K562 (cell line): ENCODE data around the gene METTL8. TPM values are rescaled to one million over a fixed set of nuclear protein-coding genes. Genes with fewer than 3 reads are reported as not detected.

Source experiments
- ATAC-seq: fragments of 200-7000 bp; cut with Tn5 transposase; 3 replicates; pipeline ENCODE4 v1.9.1; 2020; ENCODE audit warnings: moderate library complexity
- BruUV-seq: library from RNA; stranded (reverse); fragments of 400-500 nt; replicated peaks from 2 replicates; lab custom pipeline; 2021; lab: Mats Ljungman, UMichigan
- CTCF ChIA-PET: fragments of 300-600 bp; formaldehyde crosslinking; extraction: SDS; loops from one replicate; lab custom pipeline; 2021; ENCODE audit warnings: low intra/inter-chr PET ratio; lab: Yijun Ruan, JAX
- POLR2A ChIA-PET: fragments of 300-600, 350-650 bp; sonication (Branson Sonifier 250); formaldehyde crosslinking; extraction: SDS; loops from one replicate; lab custom pipeline; 2021; ENCODE audit warnings: antibody characterized with exemption, inconsistent platforms; lab: Yijun Ruan, JAX
- DNase-seq, 4 experiments: peaks; one replicate each; pipeline versions ENCODE4 v3.0.0 to v3.0.0-alpha.2; 2011 to 2018; ENCODE audit warnings: low spot score in 3 of 4, mixed read lengths in 3 of 4; ENCODE audit errors: extremely low read depth in 1 of 4
- FAIRE-seq: peaks from 2 replicates; lab custom pipeline; 2011; peaks lifted over from hg19 to GRCh38; lab: Jason Lieb, UNC
- H2AFZ ChIP-seq: 2 replicates; pipeline ENCODE4 v1.6.0; 2011; ENCODE audit warnings: low read depth, low read length, control low read depth, inconsistent platforms
- H3K27ac ChIP-seq: fragments of 200-600 bp; 3 replicates; pipeline ENCODE4 v1.8.0; 2011; ENCODE audit warnings: low read depth, mild to moderate bottlenecking, control low read depth, inconsistent platforms, low read length, moderate library complexity, mixed read lengths; ENCODE audit errors: extremely low read depth
- H3K27me3 ChIP-seq, 2 experiments: fragments of 300-600 bp in 1 of 2; 2 replicates in 1 of 2; 3 replicates in 1 of 2; pipeline versions ENCODE4 v1.6.0 to v1.8.0; 2011; ENCODE audit warnings: inconsistent platforms in 2 of 2, low read length in 2 of 2, mild to moderate bottlenecking in 1 of 2, mixed read lengths in 1 of 2, moderate library complexity in 1 of 2; ENCODE audit not compliant: control insufficient read depth in 2 of 2, insufficient read depth in 2 of 2
- H3K36me3 ChIP-seq: fragments of 300-600 bp; 3 replicates; pipeline ENCODE4 v1.8.0; 2011; ENCODE audit warnings: mild to moderate bottlenecking, low read length, inconsistent platforms; ENCODE audit not compliant: control insufficient read depth, insufficient read depth
- H3K4me1 ChIP-seq, 2 experiments: fragments of 200-600 bp in 1 of 2; replicated peaks in 1 of 2; 2 replicates in 1 of 2; 3 replicates in 1 of 2; pipeline versions ENCODE4 v1.5.1 to v1.8.0; 2011; ENCODE audit warnings: inconsistent platforms in 2 of 2, low read length in 2 of 2, mild to moderate bottlenecking in 1 of 2, mixed read lengths in 1 of 2, moderate library complexity in 1 of 2; ENCODE audit not compliant: control insufficient read depth in 2 of 2, insufficient read depth in 2 of 2
- H3K4me2 ChIP-seq: 2 replicates; pipeline ENCODE4 v1.6.1; 2011; ENCODE audit warnings: low read length, control low read depth, inconsistent platforms, mixed read lengths; ENCODE audit not compliant: insufficient read depth
- H3K4me3 ChIP-seq: fragments of 200-600 bp; sonication (generic), shearing (Covaris generic); 2 replicates; pipeline ENCODE4 v1.5.1; 2016; ENCODE audit warnings: control low read depth, inconsistent platforms
- H3K79me2 ChIP-seq: fragments of 200-600 bp; 3 replicates; pipeline ENCODE4 v1.8.0; 2011; ENCODE audit warnings: low read length, inconsistent platforms; ENCODE audit not compliant: control insufficient read depth, insufficient read depth
- H3K9ac ChIP-seq, 2 experiments: 2 replicates each; pipeline versions ENCODE4 v1.6.0 to v1.6.1; 2011; ENCODE audit warnings: low read depth in 2 of 2, low read length in 2 of 2, control low read depth in 1 of 2, inconsistent platforms in 1 of 2, mild to moderate bottlenecking in 1 of 2, mixed read lengths in 1 of 2; ENCODE audit not compliant: insufficient read depth in 1 of 2
- H3K9me1 ChIP-seq: one replicate; pipeline ENCODE4 v1.6.0; 2011; ENCODE audit warnings: inconsistent platforms, mild to moderate bottlenecking, low read length, moderate library complexity; ENCODE audit not compliant: control insufficient read depth, insufficient read depth
- H3K9me3 ChIP-seq: replicated peaks from 2 replicates; pipeline ENCODE4 v1.5.1; 2011; ENCODE audit warnings: low read depth, low read length, inconsistent platforms; ENCODE audit not compliant: control insufficient read depth, insufficient read depth
- H4K20me1 ChIP-seq: replicated peaks from 2 replicates; pipeline ENCODE4 v1.6.1; 2011; ENCODE audit warnings: low read length, inconsistent platforms, mixed read lengths; ENCODE audit not compliant: control insufficient read depth, insufficient read depth
- BRF2 ChIP-seq: IDR thresholded peaks from 3 replicates; pipeline ENCODE4 v1.6.1; 2011; ENCODE audit warnings: borderline replicate concordance, mild to moderate bottlenecking; ENCODE audit not compliant: insufficient read length, insufficient read depth
- CHCHD3 ChIP-seq: fragments of 250-450 bp; sonication (Bioruptor Pico); IDR thresholded peaks from 2 replicates; pipeline ENCODE4 v2.1.2; 2022; ENCODE audit warnings: mild to moderate bottlenecking
- CHD7 ChIP-seq: fragments of 200-600 bp; sonication (generic); IDR thresholded peaks from one replicate; pipeline ENCODE4 v1.6.1; 2012; ENCODE audit warnings: mild to moderate bottlenecking, low read depth, low read length, inconsistent platforms
- CREBBP ChIP-seq: IDR thresholded peaks from one replicate; pipeline ENCODE4 v1.6.1; 2012; ENCODE audit warnings: low read depth, mild to moderate bottlenecking, control low read depth, inconsistent platforms, low read length
- FIP1L1 ChIP-seq: fragments of 200-400 bp; formaldehyde crosslinking; IDR thresholded peaks from 2 replicates; pipeline ENCODE4 v1.6.1; 2018; ENCODE audit warnings: mild to moderate bottlenecking, low read depth, low read length; ENCODE audit not compliant: poor library complexity, severe bottlenecking
- NBN ChIP-seq: fragments of 450-650 bp; IDR thresholded peaks from 2 replicates; pipeline ENCODE4 v1.6.1; 2016; ENCODE audit warnings: low read depth, mild to moderate bottlenecking
- NCOA1 ChIP-seq: fragments of 450-650 bp; IDR thresholded peaks from 2 replicates; pipeline ENCODE4 v1.6.1; 2016; ENCODE audit warnings: low read depth
- NEUROD1 ChIP-seq: fragments of 150-350 bp; IDR thresholded peaks from 2 replicates; pipeline ENCODE4 v1.6.1; 2014; ENCODE audit warnings: borderline replicate concordance, low read length, low read depth; ENCODE audit not compliant: partially characterized antibody
- RAD51 ChIP-seq: fragments of 450-650 bp; IDR thresholded peaks from 2 replicates; pipeline ENCODE4 v1.7.1; 2016; ENCODE audit warnings: low read depth, mild to moderate bottlenecking, borderline replicate concordance
- SPI1 ChIP-seq: IDR thresholded peaks from 2 replicates; pipeline ENCODE4 v1.6.1; 2011; ENCODE audit warnings: low read depth, low read length, control low read depth, borderline replicate concordance
- SREBF1 ChIP-seq: fragments of 150-350 bp; IDR thresholded peaks from 2 replicates; pipeline ENCODE4 v1.6.1; 2014; ENCODE audit warnings: antibody characterized with exemption, low read depth, low read length, borderline replicate concordance
- in situ Hi-C: fragments of 300-500 bp; cut with MboI; formaldehyde crosslinking; loops from 4 replicates; pipeline ENCODE4 v1.15.0; 2018; ENCODE audit warnings: inconsistent platforms, mixed read lengths
- intact Hi-C: fragments of 100-400 bp; cut with micrococcal nuclease; formaldehyde crosslinking; loops from 2 replicates; pipeline ENCODE4 v1.14.2; 2022
- polyA plus RNA-seq, 8 experiments: library from polyadenylated mRNA; depleted of rRNA in 4 of 8; stranded (reverse) in 5 of 8; unstranded in 3 of 8; fragments of >200 nt; fragmentation: Nextera tagmentation in 2 of 8; fragmentation: Illumina TruSeq in 1 of 8; extraction: Ambion mirVana in 2 of 8; extraction: Trizol in 1 of 8; gene quantifications; 2 replicates each; pipeline versions ENCODE4 v1.2.1 to v1.2.3, GENCODE V29; 2011 to 2014; ENCODE audit warnings: inconsistent platforms in 1 of 8, missing spikeins in 1 of 8
- total RNA-seq, 7 experiments: library from RNA; depleted of rRNA in 6 of 7; stranded (reverse); fragments of >200 nt in 6 of 7; fragmentation: Illumina TruSeq in 2 of 7; extraction: Trizol in 2 of 7; gene quantifications; 2 replicates each; pipeline versions ENCODE4 v1.2.1 to v1.2.3, GENCODE V29; 2011 to 2021; ENCODE audit warnings: low replicate concordance in 1 of 7

Gene METTL8
- total and polyA plus RNA-seq, 9 of the 15 experiments (the other 6 are each of a cell fraction or from before 2014, with no cell fraction given): 12.9 to 52.6 (median 33.7) TPM

- Histone ChIP-seq H2AFZ (no peak overlapping the region), H3K27ac (no peak overlapping the region), H3K4me1 (peaks cover 0 to 4% of the 10 kb centered on the region in 2 experiments; a peak in 3 of 5 replicates), H3K4me3 (no peak overlapping the region), H3K9me3 (no peaks in the 10 kb centered on the region), H3K79me2 (peaks cover 24% of the 10 kb centered on the region), H3K9me1 (no peaks in the 10 kb centered on the region), H3K36me3 (0 out of 3 replicates have a peak, but pooled peaks cover 2% of the 10 kb centered on the region), H3K27me3 (no peaks in the 10 kb centered on the region), H3K4me2 (no peak overlapping the region), H3K9ac (no peak overlapping the region), H4K20me1 (no peaks in the 10 kb centered on the region)
- BruUV-seq: no TSS peak
- ATAC-seq: no peak
- ChIA-PET POLR2A (interaction anchor here (0.6 to 1.5 kb wide), 4 partner anchors 10 to 989 kb away, joined by 3 to 5 read pairs (median 4); no protein-coding TSS in a partner anchor), CTCF (no interaction called here)
- in situ Hi-C loops: no loop called here
- FAIRE-seq: no peak
- intact Hi-C loops: loop anchor here (10.0 kb wide), 1 partner anchor 326 kb away; no protein-coding TSS in a partner anchor
- DNase-seq: no peak
- TF ChIP-seq CHD7 (no peak), NCOA1 (no peak), CHCHD3 (CRISPR knock-in tag) (no peak), NEUROD1 (no peak), NBN (no peak), FIP1L1 (no peak), SPI1 (no peak), BRF2 (no peak), RAD51 (no peak), CREBBP (no peak), SREBF1 (no peak)
These were observed 23.2 kb downstream of the METTL8 start for GRCh38 chr2:171410624-171411023.
